ENCODE results near the gene SGIP1. TPM values are rescaled to one million over a fixed set of nuclear protein-coding genes. Genes with fewer than 3 reads are reported as not detected.

Gene SGIP1
- total RNA-seq, 1 experiment from 2014 or later = 1.6 TPM

GRCh38 chr1:66526036-66526435, 7.9 kb upstream of the SGIP1 start:
- BruUV-seq (replicated peaks) = no TSS peak
- no peak overlapping the region for H3K4me3 ChIP-seq (ENCODE audit: low read depth, low read length, poor library complexity, severe bottlenecking)
- DNase-seq (ENCODE audit: low spot score) = no peak
- H3K27ac ChIP-seq (ENCODE audit: low read depth, low read length, poor library complexity, severe bottlenecking) = no peak overlapping the region
- no peaks in the 10 kb centered on the region for H3K36me3 ChIP-seq (ENCODE audit: insufficient read depth, low read length, poor library complexity, severe bottlenecking)
- no peak for TF ChIP-seq EZH2 (IDR thresholded peaks at IDR 0.05; ENCODE audit: borderline replicate concordance, low read depth, low read length, poor library complexity, severe bottlenecking)
- CTCF ChIA-PET = no interaction called here
- intact Hi-C loops (cut with micrococcal nuclease; ENCODE audit: unreplicated experiment) = no loop called here
- H3K27me3 ChIP-seq (replicated peaks; ENCODE audit: insufficient read depth, low read depth, low read length, poor library complexity) = no peaks in the 10 kb centered on the region
- POLR2A ChIA-PET (ENCODE audit: low non-redundant PET) = no interaction called here
- no peaks in the 10 kb centered on the region for H3K4me1 ChIP-seq (ENCODE audit: insufficient read depth, low read length, poor library complexity, severe bottlenecking)
- no peaks in the 10 kb centered on the region for H3K9me3 ChIP-seq (ENCODE audit: low read depth, low read length, poor library complexity, severe bottlenecking)

DNA sequence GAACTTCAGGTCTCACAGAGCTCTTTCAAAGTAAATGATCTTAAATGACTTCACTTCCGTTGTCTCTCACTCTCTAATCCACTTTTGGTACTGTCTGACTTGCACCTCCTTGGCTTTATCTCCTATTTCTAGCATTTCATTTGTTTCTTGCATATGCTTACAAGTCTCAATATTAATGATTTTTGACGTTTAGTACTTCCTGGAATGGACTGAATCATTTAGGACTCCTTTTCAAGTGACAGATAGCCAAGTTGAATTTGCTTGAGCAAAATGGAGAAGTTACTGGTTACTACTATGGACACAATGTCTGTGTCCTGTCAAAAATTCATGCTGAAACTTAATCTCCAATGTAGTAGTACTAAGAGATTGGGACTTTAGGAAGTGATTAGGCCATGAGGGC, 7.0 kb upstream of the SGIP1 start:
- no peaks in the 10 kb centered on the region for H3K4me1 ChIP-seq (ENCODE audit: insufficient read depth, low read length, poor library complexity, severe bottlenecking)
- no peaks in the 10 kb centered on the region for H3K36me3 ChIP-seq (ENCODE audit: insufficient read depth, low read length, poor library complexity, severe bottlenecking)
- no peaks in the 10 kb centered on the region for H3K27me3 ChIP-seq (replicated peaks; ENCODE audit: insufficient read depth, low read depth, low read length, poor library complexity)
- no peaks in the 10 kb centered on the region for H3K9me3 ChIP-seq (ENCODE audit: low read depth, low read length, poor library complexity, severe bottlenecking)
- POLR2A ChIA-PET (ENCODE audit: low non-redundant PET) = no interaction called here
- H3K4me3 ChIP-seq (ENCODE audit: low read depth, low read length, poor library complexity, severe bottlenecking) = no peak overlapping the region
- no peak for DNase-seq (ENCODE audit: low spot score)
- TF ChIP-seq, protein P1, sequence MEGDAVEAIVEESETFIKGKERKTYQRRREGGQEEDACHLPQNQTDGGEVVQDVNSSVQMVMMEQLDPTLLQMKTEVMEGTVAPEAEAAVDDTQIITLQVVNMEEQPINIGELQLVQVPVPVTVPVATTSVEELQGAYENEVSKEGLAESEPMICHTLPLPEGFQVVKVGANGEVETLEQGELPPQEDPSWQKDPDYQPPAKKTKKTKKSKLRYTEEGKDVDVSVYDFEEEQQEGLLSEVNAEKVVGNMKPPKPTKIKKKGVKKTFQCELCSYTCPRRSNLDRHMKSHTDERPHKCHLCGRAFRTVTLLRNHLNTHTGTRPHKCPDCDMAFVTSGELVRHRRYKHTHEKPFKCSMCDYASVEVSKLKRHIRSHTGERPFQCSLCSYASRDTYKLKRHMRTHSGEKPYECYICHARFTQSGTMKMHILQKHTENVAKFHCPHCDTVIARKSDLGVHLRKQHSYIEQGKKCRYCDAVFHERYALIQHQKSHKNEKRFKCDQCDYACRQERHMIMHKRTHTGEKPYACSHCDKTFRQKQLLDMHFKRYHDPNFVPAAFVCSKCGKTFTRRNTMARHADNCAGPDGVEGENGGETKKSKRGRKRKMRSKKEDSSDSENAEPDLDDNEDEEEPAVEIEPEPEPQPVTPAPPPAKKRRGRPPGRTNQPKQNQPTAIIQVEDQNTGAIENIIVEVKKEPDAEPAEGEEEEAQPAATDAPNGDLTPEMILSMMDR (conservative IDR thresholded peaks at IDR 0.05; ENCODE audit: low read depth, low read length) = no peak
- TF ChIP-seq EZH2 (IDR thresholded peaks at IDR 0.05; ENCODE audit: borderline replicate concordance, low read depth, low read length, poor library complexity, severe bottlenecking) = no peak
- BruUV-seq (replicated peaks) = no TSS peak
- intact Hi-C loops (cut with micrococcal nuclease; ENCODE audit: unreplicated experiment) = no loop called here
- no peak overlapping the region for H3K27ac ChIP-seq (ENCODE audit: low read depth, low read length, poor library complexity, severe bottlenecking)
- CTCF ChIA-PET = interaction anchor here (0.6 kb wide), 1 partner anchor 568 kb away, joined by 3 read pairs; no protein-coding TSS in a partner anchor

GRCh38 chr1:66527686-66528085, 6.3 kb upstream of the SGIP1 start:
- H3K9me3 ChIP-seq (ENCODE audit: low read depth, low read length, poor library complexity, severe bottlenecking) = no peaks in the 10 kb centered on the region
- CTCF ChIA-PET = no interaction called here
- intact Hi-C loops (cut with micrococcal nuclease; ENCODE audit: unreplicated experiment) = no loop called here
- H3K4me3 ChIP-seq (ENCODE audit: low read depth, low read length, poor library complexity, severe bottlenecking) = no peak overlapping the region
- H3K27ac ChIP-seq (ENCODE audit: low read depth, low read length, poor library complexity, severe bottlenecking) = no peak overlapping the region
- POLR2A ChIA-PET (ENCODE audit: low non-redundant PET) = no interaction called here
- TF ChIP-seq, protein P1 (conservative IDR thresholded peaks at IDR 0.05; ENCODE audit: low read depth, low read length) = no peak
- peaks cover 2% of the 10 kb centered on the region for H3K4me1 ChIP-seq (ENCODE audit: insufficient read depth, low read length, poor library complexity, severe bottlenecking)
- no peaks in the 10 kb centered on the region for H3K36me3 ChIP-seq (ENCODE audit: insufficient read depth, low read length, poor library complexity, severe bottlenecking)
- BruUV-seq (replicated peaks) = no TSS peak
- H3K27me3 ChIP-seq (replicated peaks; ENCODE audit: insufficient read depth, low read depth, low read length, poor library complexity) = no peaks in the 10 kb centered on the region
- no peak for DNase-seq (ENCODE audit: low spot score)

DNA sequence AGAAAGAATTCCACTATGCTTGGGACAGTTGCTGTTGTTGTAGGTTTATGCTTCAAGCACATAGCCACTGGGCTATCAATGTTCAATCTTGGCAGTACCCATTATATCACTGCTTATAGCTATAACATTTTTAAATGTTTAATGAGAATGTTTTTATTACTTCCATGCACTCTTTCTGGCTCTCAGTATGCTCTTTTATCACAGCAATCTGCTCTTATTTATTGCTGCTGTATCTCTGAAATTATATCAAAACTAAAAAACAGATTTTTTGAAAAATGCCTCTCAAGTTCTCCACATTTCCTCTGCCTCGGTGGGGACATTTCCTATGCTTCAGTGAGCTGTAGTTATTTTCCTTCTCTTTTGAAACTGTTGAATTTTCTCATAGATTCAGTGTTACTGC, 5.4 kb upstream of the SGIP1 start:
- peaks cover 5% of the 10 kb centered on the region for H3K4me1 ChIP-seq (ENCODE audit: insufficient read depth, low read length, poor library complexity, severe bottlenecking)
- H3K27ac ChIP-seq (ENCODE audit: low read depth, low read length, poor library complexity, severe bottlenecking) = no peak overlapping the region
- no peaks in the 10 kb centered on the region for H3K9me3 ChIP-seq (ENCODE audit: low read depth, low read length, poor library complexity, severe bottlenecking)
- TF ChIP-seq, protein P1 (conservative IDR thresholded peaks at IDR 0.05; ENCODE audit: low read depth, low read length) = no peak
- no peak for TF ChIP-seq EZH2 (IDR thresholded peaks at IDR 0.05; ENCODE audit: borderline replicate concordance, low read depth, low read length, poor library complexity, severe bottlenecking)
- no peaks in the 10 kb centered on the region for H3K36me3 ChIP-seq (ENCODE audit: insufficient read depth, low read length, poor library complexity, severe bottlenecking)
- no peaks in the 10 kb centered on the region for H3K27me3 ChIP-seq (replicated peaks; ENCODE audit: insufficient read depth, low read depth, low read length, poor library complexity)
- no peak overlapping the region for H3K4me3 ChIP-seq (ENCODE audit: low read depth, low read length, poor library complexity, severe bottlenecking)
- CTCF ChIA-PET = no interaction called here
- DNase-seq (ENCODE audit: low spot score) = no peak
- POLR2A ChIA-PET (ENCODE audit: low non-redundant PET) = no interaction called here
- no TSS peak for BruUV-seq (replicated peaks)
- intact Hi-C loops (cut with micrococcal nuclease; ENCODE audit: unreplicated experiment) = no loop called here
